ENCODE results near the gene ITIH1. TPM values are rescaled to one million over a fixed set of nuclear protein-coding genes. Genes with fewer than 3 reads are reported as not detected.
A peak's percentile ranks its signal among the peaks of the same experiment; 100 is the strongest.

ITIH1 gene
- total and polyA plus RNA-seq, 9 of the 15 experiments (the other 6 are each of a cell fraction or from before 2014, with no cell fraction given): 0.31 TPM; not detected in 8

DNA sequence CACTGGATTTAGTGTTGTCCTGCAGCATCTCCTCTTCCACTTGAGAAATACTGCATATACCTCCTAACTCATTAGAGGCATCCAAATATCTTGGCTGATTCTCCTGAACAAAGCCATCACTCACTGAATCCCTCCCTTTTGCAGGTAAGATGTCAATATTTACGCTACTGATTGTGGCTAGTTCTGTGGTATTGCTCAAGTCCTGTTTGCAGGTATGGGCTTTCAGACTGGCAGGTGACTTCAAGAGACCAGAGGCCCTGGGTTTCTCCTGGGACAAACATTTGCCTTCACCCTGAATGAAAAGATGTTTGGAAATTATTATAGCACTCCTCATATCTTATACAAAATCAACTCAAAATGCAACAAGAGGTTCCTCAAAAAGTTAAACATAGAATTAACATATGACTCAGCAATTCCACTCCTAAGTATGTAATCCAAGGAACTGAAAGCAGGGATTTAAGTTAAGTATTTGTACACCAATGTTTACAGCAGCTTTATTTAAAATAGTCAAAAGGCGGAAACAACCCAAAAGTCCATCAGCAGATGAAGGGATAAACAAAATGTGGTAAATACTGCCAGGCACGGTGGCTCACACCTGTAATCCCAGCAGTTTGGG is 25.2 kb upstream of the ITIH1 start:
- TF ChIP-seq SMARCC2 (IDR thresholded peaks at IDR 0.05; ENCODE audit: low read depth): no peak
- peak; percentile 84 for TF ChIP-seq ZNF316 (IDR thresholded peaks at IDR 0.05)
- TF ChIP-seq CHD1 (IDR thresholded peaks at IDR 0.05; ENCODE audit: low read length): no peak
- peak; percentile 87 for TF ChIP-seq MAFG (tag; conservative IDR thresholded peaks at IDR 0.05)
- peak; percentile 82 for TF ChIP-seq MAFF (IDR thresholded peaks at IDR 0.05; ENCODE audit: low read length)
- peak; percentile 79 for TF ChIP-seq MAFK (IDR thresholded peaks at IDR 0.05; ENCODE audit: low read length)
- peak; percentile 82 for TF ChIP-seq C11orf30 (IDR thresholded peaks at IDR 0.05; ENCODE audit: low read depth)
- TF ChIP-seq NFE2 (IDR thresholded peaks at IDR 0.05; ENCODE audit: low read depth): peak; percentile 66; the same call in 1 of the 2 replicates
- no peak for TF ChIP-seq ZFP1 (CRISPR knock-in tag; IDR thresholded peaks at IDR 0.05)
- TF ChIP-seq NFE2L1 (tag; IDR thresholded peaks at IDR 0.05; ENCODE audit: borderline replicate concordance, low read depth): peak; percentile 68
- H3K4me1 ChIP-seq (replicated peaks in 1 of 2; ENCODE audit: control insufficient read depth in 2 of 2, insufficient read depth in 2 of 2, low read length in 2 of 2): no peaks in the 10 kb centered on the region
- H3K9ac ChIP-seq (ENCODE audit: insufficient read depth in 1 of 2, low read depth in 2 of 2, low read length in 2 of 2): no peak overlapping the region
- H3K4me2 ChIP-seq (ENCODE audit: insufficient read depth, low read length): no peak overlapping the region
- intact Hi-C loops (cut with micrococcal nuclease): no loop called here
- in situ Hi-C loops (cut with MboI): no loop called here
- H3K36me3 ChIP-seq (ENCODE audit: control insufficient read depth, insufficient read depth, low read length): peaks cover 53% of the 10 kb centered on the region; the same call in 2 of the 3 replicates
- FAIRE-seq (no peak), DNase-seq (ENCODE audit: extremely low read depth in 1 of 4, low spot score in 3 of 4) (no peak), ATAC-seq (no peak)
- no peak overlapping the region for H3K4me3 ChIP-seq
- H3K9me1 ChIP-seq (ENCODE audit: control insufficient read depth, insufficient read depth, low read length): no peaks in the 10 kb centered on the region
- no peaks in the 10 kb centered on the region for H4K20me1 ChIP-seq (replicated peaks; ENCODE audit: control insufficient read depth, insufficient read depth, low read length)
- H3K27ac ChIP-seq (ENCODE audit: extremely low read depth, low read depth, low read length): no peak overlapping the region
- H3K79me2 ChIP-seq (ENCODE audit: control insufficient read depth, insufficient read depth, low read length): no peaks in the 10 kb centered on the region
- CTCF ChIA-PET (ENCODE audit: low intra/inter-chr PET ratio): no interaction called here
- 100% methylated on average over 3 of the region's 3 CpGs for WGBS (ENCODE audit: insufficient coverage, low coverage, missing lambda C conversion rate)
- no peak overlapping the region for H2AFZ ChIP-seq (ENCODE audit: low read depth, low read length)
- H3K27me3 ChIP-seq (ENCODE audit: control insufficient read depth in 2 of 2, insufficient read depth in 2 of 2, low read length in 2 of 2): no peaks in the 10 kb centered on the region
- BruUV-seq (replicated peaks): no TSS peak
- POLR2A ChIA-PET: no interaction called here
- no peaks in the 10 kb centered on the region for H3K9me3 ChIP-seq (replicated peaks; ENCODE audit: control insufficient read depth, insufficient read depth, low read depth, low read length)
